Left lung (tissue), 10 donors: ENCODE data around the gene ANGPTL8. TPM values are rescaled to one million over a fixed set of nuclear protein-coding genes. Genes with fewer than 3 reads are reported as not detected.

Source experiments
- ATAC-seq: fragments of 200-7000 bp; cut with Tn5 transposase; one replicate; pipeline ENCODE4 v1.9.1; 2020; ENCODE audit warnings: moderate library complexity
- DNase-seq, 4 donors: peaks; one replicate each; pipeline ENCODE4 v3.0.0-alpha.2; 2013 to 2020
- H3K27ac ChIP-seq, 2 donors: fragments of 200-600 bp; sonication (generic) in 1 of 2; one replicate each; pipeline versions ENCODE4 v1.5.0 to v1.8.0; 2020 to 2021
- H3K27me3 ChIP-seq, 2 donors: fragments of 200-600 bp; sonication (generic) in 1 of 2; one replicate each; pipeline versions ENCODE4 v1.5.0 to v1.8.0; 2020 to 2021
- H3K36me3 ChIP-seq, 2 donors: fragments of 200-600 bp; sonication (generic) in 1 of 2; one replicate each; pipeline versions ENCODE4 v1.5.0 to v1.8.0; 2020 to 2021
- H3K4me1 ChIP-seq, 2 donors: fragments of 200-600 bp; one replicate each; pipeline ENCODE4 v1.8.0; 2021
- H3K4me3 ChIP-seq, 2 donors: fragments of 200-600 bp; sonication (generic) in 1 of 2; one replicate each; pipeline versions ENCODE4 v1.5.0 to v1.8.0; 2020 to 2021; ENCODE audit warnings: mild to moderate bottlenecking in 1 of 2
- H3K9me3 ChIP-seq, 2 donors: fragments of 200-600 bp; sonication (generic) in 1 of 2; one replicate each; pipeline versions ENCODE4 v1.5.0 to v1.8.0; 2020 to 2021
- intact Hi-C, 2 donors: fragments of 100-400 bp; cut with DNase I; formaldehyde crosslinking; loops; one replicate each; pipeline versions ENCODE4 v1.11.2 to v1.14.2; 2022
- polyA plus RNA-seq, 6 donors: library from polyadenylated mRNA; unstranded; fragments of 120-200 nt; gene quantifications; one replicate each; pipeline ENCODE4 v1.2.1, GENCODE V29; 2013; ENCODE audit not compliant: insufficient read length in 6 of 6
- total RNA-seq, 2 donors: library from RNA; stranded (reverse); fragmentation: NEBNext Ultra II Directional; extraction: Animal tissue kit (Norgen Biotek cat#: 25700); gene quantifications; one replicate each; pipeline ENCODE4 v1.2.1, GENCODE V29; 2021
- TF ChIP-seq, protein P1 (sequence below), 2 donors: fragments of 200-600 bp; sonication (generic) in 1 of 2; IDR thresholded peaks; one replicate each; pipeline versions ENCODE4 v1.5.0 to v1.8.0; 2021; ENCODE audit warnings: antibody characterized with exemption in 2 of 2
- donor health status: DM: no; HTN: yes; CAD: no.
- donor health status: DM: no; HTN: no; CAD: no.

ANGPTL8 gene
- total and polyA plus RNA-seq, 8 donors, result 0.49 to 1.3 (median 1.0) TPM; not detected in 2

DNA sequence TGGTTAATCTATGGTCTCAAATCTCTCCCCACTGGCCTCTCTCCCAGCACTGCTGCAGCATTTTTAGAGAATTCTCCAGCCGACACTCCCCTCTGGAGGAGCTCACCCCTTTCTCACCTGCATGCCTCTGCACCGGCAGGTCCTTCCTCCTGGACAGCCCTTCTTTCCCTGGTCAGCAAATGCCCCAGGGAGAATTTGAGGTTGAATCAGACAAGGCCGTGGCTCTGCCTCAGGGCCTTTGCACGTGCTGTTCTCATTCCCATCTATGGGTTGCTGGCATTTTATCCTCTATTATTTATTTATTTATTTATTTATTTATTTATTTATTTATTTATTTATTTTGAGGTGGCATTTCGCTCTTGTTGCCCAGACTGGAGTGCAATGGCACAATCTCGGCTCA lies 24.3 kb downstream of the ANGPTL8 start:
- intact Hi-C loops, result no loop called here
- DNase-seq (no peak), ATAC-seq (no peak)
- peaks cover 3 to 24% of the 10 kb centered on the region in 2 donors for H3K4me1 ChIP-seq
- no peak overlapping the region for H3K4me3 ChIP-seq
- TF ChIP-seq, protein P1, sequence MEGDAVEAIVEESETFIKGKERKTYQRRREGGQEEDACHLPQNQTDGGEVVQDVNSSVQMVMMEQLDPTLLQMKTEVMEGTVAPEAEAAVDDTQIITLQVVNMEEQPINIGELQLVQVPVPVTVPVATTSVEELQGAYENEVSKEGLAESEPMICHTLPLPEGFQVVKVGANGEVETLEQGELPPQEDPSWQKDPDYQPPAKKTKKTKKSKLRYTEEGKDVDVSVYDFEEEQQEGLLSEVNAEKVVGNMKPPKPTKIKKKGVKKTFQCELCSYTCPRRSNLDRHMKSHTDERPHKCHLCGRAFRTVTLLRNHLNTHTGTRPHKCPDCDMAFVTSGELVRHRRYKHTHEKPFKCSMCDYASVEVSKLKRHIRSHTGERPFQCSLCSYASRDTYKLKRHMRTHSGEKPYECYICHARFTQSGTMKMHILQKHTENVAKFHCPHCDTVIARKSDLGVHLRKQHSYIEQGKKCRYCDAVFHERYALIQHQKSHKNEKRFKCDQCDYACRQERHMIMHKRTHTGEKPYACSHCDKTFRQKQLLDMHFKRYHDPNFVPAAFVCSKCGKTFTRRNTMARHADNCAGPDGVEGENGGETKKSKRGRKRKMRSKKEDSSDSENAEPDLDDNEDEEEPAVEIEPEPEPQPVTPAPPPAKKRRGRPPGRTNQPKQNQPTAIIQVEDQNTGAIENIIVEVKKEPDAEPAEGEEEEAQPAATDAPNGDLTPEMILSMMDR (IDR thresholded peaks at IDR 0.05), result no peak
- no peaks in the 10 kb centered on the region for H3K9me3 ChIP-seq
- peaks cover 0 to 46% of the 10 kb centered on the region in 2 donors for H3K27me3 ChIP-seq
- H3K36me3 ChIP-seq, result no peaks in the 10 kb centered on the region
- H3K27ac ChIP-seq, result no peak overlapping the region

DNA sequence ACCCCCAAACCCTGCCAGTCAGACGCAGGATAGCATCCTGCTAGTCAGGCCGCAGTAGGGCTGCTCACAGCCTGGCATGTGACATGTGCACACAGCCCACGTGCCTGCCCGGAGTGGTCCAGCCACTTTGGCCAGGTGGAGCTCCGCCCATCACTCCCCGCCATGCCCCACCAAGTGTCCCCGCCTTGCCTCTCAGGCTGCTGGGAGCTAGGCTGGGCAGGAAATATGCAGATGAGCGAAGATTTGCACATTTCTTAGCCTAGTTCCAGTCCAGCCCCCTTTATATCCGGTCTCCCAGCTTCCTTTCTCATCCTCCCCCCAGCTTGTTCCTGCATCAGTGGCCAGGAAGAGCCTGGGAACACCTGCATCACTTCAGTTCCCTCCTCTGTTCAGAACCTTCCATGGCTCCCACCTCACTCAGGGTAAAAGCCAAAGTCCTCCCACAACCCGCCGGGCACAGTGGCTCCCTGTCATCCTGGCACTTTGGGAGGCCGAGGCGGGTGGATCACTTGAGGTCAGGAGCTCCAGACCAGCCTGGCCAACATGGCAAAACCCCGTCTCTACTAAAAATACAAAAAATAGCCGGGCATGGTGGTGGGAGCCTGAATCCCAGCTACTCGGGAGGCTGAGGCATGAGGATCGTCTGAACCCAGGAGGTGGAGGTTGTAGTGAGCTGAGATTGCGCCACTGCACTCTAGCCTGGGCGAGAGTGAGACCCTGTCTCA lies 25.2 kb downstream of the ANGPTL8 start:
- H3K27ac ChIP-seq, result peak overlapping the region; percentile 53 to 55
- peak in 3 of 4 donors; percentile 84 to 89 (median 88) for DNase-seq
- peak; percentile 88 for ATAC-seq

DNA sequence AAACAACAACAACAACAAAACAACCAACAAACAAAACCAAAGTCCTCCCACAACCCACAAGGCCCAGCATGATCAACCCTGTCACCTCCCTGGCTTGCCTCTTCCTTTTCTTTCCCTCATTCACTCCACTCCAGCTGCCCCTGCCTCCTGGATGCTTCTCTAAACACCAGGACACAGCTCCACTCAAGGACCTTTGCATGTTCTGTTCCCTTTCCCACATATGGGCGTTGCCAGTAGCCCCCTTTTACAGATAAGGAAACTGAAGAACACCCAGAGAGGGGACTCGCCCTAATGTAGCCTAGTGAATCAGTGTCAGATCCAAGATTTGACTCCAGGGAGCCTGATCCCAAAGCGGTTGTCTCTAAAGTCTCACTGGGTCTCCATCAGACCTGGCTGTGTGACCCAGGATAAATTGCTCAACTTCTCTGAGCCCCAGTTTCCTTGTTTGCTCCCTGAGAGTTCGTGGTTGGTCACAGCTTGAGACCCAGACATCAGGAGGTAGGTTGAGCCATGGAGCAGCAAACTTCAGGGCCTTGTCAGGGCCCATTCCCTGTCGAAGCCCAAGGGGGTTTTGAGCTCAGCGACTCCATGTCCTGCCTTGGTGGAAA lies 25.9 kb downstream of the ANGPTL8 start:
- H3K27ac ChIP-seq, result peak overlapping the region; percentile 53 to 55
- DNase-seq, result no peak
- intact Hi-C loops, result no loop called here

More for the DNA sequence above, 25.2 kb downstream of the ANGPTL8 start:
- TF ChIP-seq, protein P1 (IDR thresholded peaks at IDR 0.05), result no peak
- Histone ChIP-seq H3K36me3 (no peaks in the 10 kb centered on the region), H3K4me1 (peaks cover 3 to 24% of the 10 kb centered on the region in 2 donors), H3K9me3 (no peaks in the 10 kb centered on the region), H3K4me3 (no peak overlapping the region), H3K27me3 (peaks cover 0 to 52% of the 10 kb centered on the region in 2 donors)
- intact Hi-C loops, result no loop called here

DNA sequence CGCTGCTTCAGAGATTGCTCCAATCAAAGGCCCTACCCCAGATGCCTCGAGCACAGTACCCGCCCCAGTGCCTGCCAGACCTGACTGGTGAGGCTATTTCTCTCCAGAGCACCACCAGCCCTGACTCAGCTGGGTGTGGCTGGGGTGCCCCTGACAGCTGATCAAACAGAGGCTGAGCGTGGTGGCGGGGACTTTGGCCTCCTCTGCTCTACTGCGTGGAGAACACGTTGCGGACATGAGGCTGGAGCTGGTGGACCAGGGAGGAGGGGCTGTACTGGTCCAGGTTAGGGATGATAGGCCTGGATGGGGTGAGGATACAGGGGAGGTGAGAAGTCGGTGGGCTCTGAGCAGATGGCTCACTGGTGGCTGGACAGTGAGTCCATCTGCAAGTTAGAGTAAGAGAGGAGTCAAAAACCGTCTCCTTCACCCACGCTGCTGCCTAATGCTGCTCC lies 26.4 kb downstream of the ANGPTL8 start:
- peaks cover 3 to 24% of the 10 kb centered on the region in 2 donors for H3K4me1 ChIP-seq
- H3K27me3 ChIP-seq, result peaks cover 0 to 48% of the 10 kb centered on the region in 2 donors
- no peak overlapping the region for H3K4me3 ChIP-seq
- no peaks in the 10 kb centered on the region for H3K9me3 ChIP-seq
- intact Hi-C loops, result no loop called here
- no peaks in the 10 kb centered on the region for H3K36me3 ChIP-seq
- peak; percentile 68 for ATAC-seq
- H3K27ac ChIP-seq, result peak overlapping the region in 1 of 2 donors; percentile 55
- peak in 2 of 4 donors; percentile 69 to 83 for DNase-seq
- TF ChIP-seq, protein P1 (IDR thresholded peaks at IDR 0.05), result no peak

More for the DNA sequence above, 25.9 kb downstream of the ANGPTL8 start:
- Histone ChIP-seq H3K9me3 (no peaks in the 10 kb centered on the region), H3K27me3 (peaks cover 0 to 52% of the 10 kb centered on the region in 2 donors), H3K4me1 (peaks cover 3 to 24% of the 10 kb centered on the region in 2 donors), H3K4me3 (no peak overlapping the region), H3K36me3 (no peaks in the 10 kb centered on the region)
- TF ChIP-seq, protein P1 (IDR thresholded peaks at IDR 0.05), result no peak
- no peak for ATAC-seq
